H1 (cell line): ENCODE measurements around the gene ANKRD12. TPM values are rescaled to one million over a fixed set of nuclear protein-coding genes. Genes with fewer than 3 reads are reported as not detected.

Source experiments
- CTCF ChIA-PET: fragments of 300-600 bp; sonication (Branson Sonifier 250); formaldehyde crosslinking; loops from one replicate; lab custom pipeline; 2021; ENCODE audit not compliant: partially characterized antibody; lab: Charles Lee
- POLR2A ChIA-PET: fragments of 300-600 bp; sonication (Branson Sonifier 250); formaldehyde crosslinking; loops from one replicate; lab custom pipeline; 2021; ENCODE audit warnings: inconsistent platforms; ENCODE audit not compliant: partially characterized antibody; lab: Charles Lee
- DNase-seq, 2 experiments: peaks; one replicate each; pipeline versions ENCODE4 v3.0.0 to v3.0.0-alpha.2; 2010 to 2022; ENCODE audit warnings: low spot score in 2 of 2, low read depth in 1 of 2, mixed read lengths in 1 of 2
- FAIRE-seq: peaks from 2 replicates; lab custom pipeline; 2011; peaks lifted over from hg19 to GRCh38; lab: Jason Lieb, UNC
- H2AFZ ChIP-seq: 2 replicates; pipeline ENCODE4 v1.8.1; 2012; ENCODE audit warnings: low read length, inconsistent platforms
- H2AK5ac ChIP-seq: 2 replicates; pipeline ENCODE4 v1.6.1; 2013; ENCODE audit warnings: low read depth, low read length
- H2BK120ac ChIP-seq: replicated peaks from 2 replicates; pipeline ENCODE3; 2013; ENCODE audit warnings: low read depth, low read length, inconsistent platforms
- H2BK12ac ChIP-seq: 2 replicates; pipeline ENCODE4 v1.6.1; 2013; ENCODE audit warnings: low read depth, low read length
- H2BK15ac ChIP-seq: 2 replicates; pipeline ENCODE4 v1.6.1; 2013; ENCODE audit warnings: low read length
- H2BK20ac ChIP-seq: 2 replicates; pipeline ENCODE4 v1.6.1; 2013; ENCODE audit warnings: low read length
- H2BK5ac ChIP-seq: 2 replicates; pipeline ENCODE4 v1.6.1; 2013; ENCODE audit warnings: low read depth, low read length
- H3K14ac ChIP-seq: 2 replicates; pipeline ENCODE4 v1.6.1; 2013; ENCODE audit warnings: inconsistent platforms; ENCODE audit not compliant: insufficient read length
- H3K18ac ChIP-seq: 2 replicates; pipeline ENCODE4 v1.6.1; 2013; ENCODE audit warnings: low read length; ENCODE audit errors: extremely low read depth
- H3K23ac ChIP-seq: 2 replicates; pipeline ENCODE4 v1.6.1; 2013; ENCODE audit warnings: inconsistent platforms; ENCODE audit not compliant: insufficient read length
- H3K23me2 ChIP-seq: 2 replicates; pipeline ENCODE4 v1.6.1; 2013; ENCODE audit warnings: low read depth, low read length
- H3K27ac ChIP-seq: 2 replicates; pipeline ENCODE4 v1.6.1; 2011; ENCODE audit warnings: low read depth, low read length, inconsistent platforms
- H3K27me3 ChIP-seq, 4 experiments: replicated peaks in 1 of 4; 1 replicate in 1 of 4; 2 replicates in 3 of 4; pipeline versions ENCODE4 v1.6.1 to v1.8.1; 2011 to 2013; ENCODE audit warnings: low read length in 3 of 4, mild to moderate bottlenecking in 3 of 4, inconsistent platforms in 2 of 4, mixed read lengths in 2 of 4, moderate library complexity in 1 of 4; ENCODE audit not compliant: control insufficient read depth in 3 of 4, insufficient read depth in 3 of 4; ENCODE audit errors: extremely low read depth in 1 of 4
- H3K36me3 ChIP-seq, 4 experiments: 2 replicates each; pipeline versions ENCODE4 v1.6.1 to v1.8.1; 2011 to 2013; ENCODE audit warnings: mild to moderate bottlenecking in 4 of 4, low read length in 3 of 4, moderate library complexity in 2 of 4, control low read depth in 1 of 4, inconsistent platforms in 1 of 4; ENCODE audit not compliant: insufficient read depth in 4 of 4, control insufficient read depth in 2 of 4
- H3K4ac ChIP-seq: replicated peaks from 2 replicates; pipeline ENCODE3; 2013; ENCODE audit warnings: low read length, low read depth, mixed read lengths, inconsistent platforms; ENCODE audit not compliant: insufficient read length
- H3K4me1 ChIP-seq, 4 experiments: replicated peaks in 1 of 4; 1 replicate in 1 of 4; 2 replicates in 3 of 4; pipeline versions ENCODE4 v1.6.1 to v1.8.1; 2011 to 2013; ENCODE audit warnings: low read length in 3 of 4, inconsistent platforms in 2 of 4, mixed read lengths in 1 of 4; ENCODE audit not compliant: insufficient read depth in 4 of 4, control insufficient read depth in 3 of 4
- H3K4me2 ChIP-seq, 2 experiments: 2 replicates each; pipeline versions ENCODE4 v1.6.1 to v1.8.1; 2011 to 2013; ENCODE audit warnings: low read depth in 2 of 2, low read length in 2 of 2, control low read depth in 1 of 2, inconsistent platforms in 1 of 2, mild to moderate bottlenecking in 1 of 2; ENCODE audit not compliant: insufficient read depth in 1 of 2
- H3K4me3 ChIP-seq, 4 experiments: fragments of 200-600, 300-600 bp in 1 of 4; sonication (generic), shearing (Covaris generic), sonication (Bioruptor Twin) in 1 of 4; 2 replicates each; pipeline versions ENCODE4 v1.5.1 to v1.8.1; 2011 to 2016; ENCODE audit warnings: low read length in 4 of 4, low read depth in 3 of 4, control low read depth in 2 of 4, inconsistent platforms in 2 of 4, mild to moderate bottlenecking in 2 of 4, mixed read lengths in 1 of 4, moderate library complexity in 1 of 4; ENCODE audit not compliant: insufficient read depth in 2 of 4; ENCODE audit errors: extremely low read depth in 1 of 4
- H3K56ac ChIP-seq: replicated peaks from 2 replicates; pipeline ENCODE3; 2013; ENCODE audit warnings: low read depth, mild to moderate bottlenecking, mixed read lengths, low read length, inconsistent platforms; ENCODE audit not compliant: insufficient read length
- H3K79me1 ChIP-seq: 2 replicates; pipeline ENCODE4 v1.6.1; 2013; ENCODE audit warnings: low read depth, low read length, control low read depth
- H3K79me2 ChIP-seq, 2 experiments: 2 replicates each; pipeline versions ENCODE4 v1.6.1 to v1.8.1; 2012 to 2013; ENCODE audit warnings: low read length in 2 of 2, mild to moderate bottlenecking in 2 of 2, inconsistent platforms in 1 of 2; ENCODE audit not compliant: insufficient read depth in 2 of 2, control insufficient read depth in 1 of 2
- H3K9ac ChIP-seq, 4 experiments: replicated peaks in 1 of 4; 1 replicate in 1 of 4; 2 replicates in 3 of 4; pipeline versions ENCODE4 v1.6.1 to v1.8.1; 2011 to 2013; ENCODE audit warnings: low read depth in 3 of 4, low read length in 3 of 4, control low read depth in 2 of 4, mild to moderate bottlenecking in 2 of 4, moderate library complexity in 2 of 4, inconsistent platforms in 1 of 4; ENCODE audit errors: extremely low read depth in 1 of 4
- H3K9me3 ChIP-seq, 2 experiments: 2 replicates each; pipeline versions ENCODE4 v1.6.1 to v1.8.1; 2012 to 2013; ENCODE audit warnings: mild to moderate bottlenecking in 2 of 2, moderate library complexity in 2 of 2, control low read depth in 1 of 2, inconsistent platforms in 1 of 2, low read depth in 1 of 2, low read length in 1 of 2, mixed read lengths in 1 of 2; ENCODE audit not compliant: insufficient read depth in 2 of 2
- H4K20me1 ChIP-seq, 2 experiments: replicated peaks in 1 of 2; 2 replicates each; pipeline versions ENCODE3 to v1.8.1; 2011 to 2013; ENCODE audit warnings: inconsistent platforms in 2 of 2, low read length in 2 of 2, mild to moderate bottlenecking in 1 of 2; ENCODE audit not compliant: insufficient read depth in 2 of 2, control insufficient read depth in 1 of 2
- H4K5ac ChIP-seq: 2 replicates; pipeline ENCODE4 v1.6.1; 2013; ENCODE audit warnings: low read length, low read depth, mixed read lengths, inconsistent platforms; ENCODE audit not compliant: insufficient read length
- H4K8ac ChIP-seq: 2 replicates; pipeline ENCODE4 v1.8.0; 2013; ENCODE audit warnings: mild to moderate bottlenecking, moderate library complexity, low read length, inconsistent platforms; ENCODE audit not compliant: insufficient read depth; ENCODE audit errors: extremely low read depth
- H4K91ac ChIP-seq: replicated peaks from 2 replicates; pipeline ENCODE3; 2013; ENCODE audit warnings: low read length, mixed read lengths, inconsistent platforms; ENCODE audit not compliant: insufficient read length
- NANOG ChIP-seq: IDR thresholded peaks from 2 replicates; pipeline ENCODE4 v1.6.1; 2011; ENCODE audit warnings: low read length, low read depth, mild to moderate bottlenecking, inconsistent platforms; ENCODE audit not compliant: insufficient read depth, poor library complexity, severe bottlenecking
- RAD21 ChIP-seq, 2 experiments: IDR thresholded peaks in 1 of 2; conservative IDR thresholded peaks in 1 of 2; 2 replicates each; pipeline ENCODE4 v1.6.1; 2011; ENCODE audit warnings: low read depth in 2 of 2, low read length in 2 of 2, improper control_type of control experiment in 1 of 2, inconsistent platforms in 1 of 2, mild to moderate bottlenecking in 1 of 2, moderate library complexity in 1 of 2
- TEAD4 ChIP-seq: IDR thresholded peaks from 2 replicates; pipeline ENCODE4 v1.6.1; 2012; ENCODE audit warnings: low read depth, low read length, inconsistent platforms, mixed read lengths
- WGBS, 2 experiments: shearing (Covaris generic) in 1 of 2; methylation state at CpG; one replicate each; pipeline versions ENCODE4 v1.1.6 to v1.1.7; 2013 to 2015; ENCODE audit warnings: low lambda C conversion rate in 2 of 2, mixed read lengths in 2 of 2, inconsistent platforms in 1 of 2, low coverage in 1 of 2, missing lambda C conversion rate in 1 of 2; ENCODE audit not compliant: insufficient replicate concordance in 2 of 2, insufficient coverage in 1 of 2, insufficient read length in 1 of 2; ENCODE audit errors: extremely low coverage in 1 of 2, missing lambda C conversion rate in 1 of 2; 5-methylcytosine and 5-hydroxymethylcytosine counted together
- polyA plus RNA-seq, 7 experiments: library from polyadenylated mRNA; depleted of rRNA in 3 of 7; stranded (reverse) in 5 of 7; unstranded in 2 of 7; fragments of >200 nt in 5 of 7; fragments of 200-250 nt in 2 of 7; gene quantifications; 1 replicate in 5 of 7; 2 replicates in 1 of 7; 4 replicates in 1 of 7; pipeline versions ENCODE4 v1.2.1 to v1.2.3, GENCODE V29; 2011 to 2013; ENCODE audit warnings: missing spikeins in 2 of 7, mixed read lengths in 2 of 7
- total RNA-seq: library from RNA; stranded (reverse); fragmentation: NEBNext Ultra II Directional; extraction: Animal tissue kit (Norgen Biotek cat#: 25700); gene quantifications from 2 replicates; pipeline ENCODE4 v1.2.1, GENCODE V29; 2021
- TF ChIP-seq, protein P1 (sequence below), 3 experiments: IDR thresholded peaks; 1 replicate in 2 of 3; 2 replicates in 1 of 3; pipeline versions ENCODE4 v1.5.1 to v1.6.1; 2011; ENCODE audit warnings: low read length in 3 of 3, mild to moderate bottlenecking in 3 of 3, inconsistent platforms in 2 of 3, low read depth in 1 of 3, moderate library complexity in 1 of 3; ENCODE audit not compliant: insufficient read depth in 1 of 3; ENCODE audit errors: control extremely low read depth in 1 of 3

The ANKRD12 gene
- total and polyA plus RNA-seq, 2 of the 8 experiments (the other 6 are each of a cell fraction or from before 2014, with no cell fraction given): 2.6 to 37.9 TPM

DNA sequence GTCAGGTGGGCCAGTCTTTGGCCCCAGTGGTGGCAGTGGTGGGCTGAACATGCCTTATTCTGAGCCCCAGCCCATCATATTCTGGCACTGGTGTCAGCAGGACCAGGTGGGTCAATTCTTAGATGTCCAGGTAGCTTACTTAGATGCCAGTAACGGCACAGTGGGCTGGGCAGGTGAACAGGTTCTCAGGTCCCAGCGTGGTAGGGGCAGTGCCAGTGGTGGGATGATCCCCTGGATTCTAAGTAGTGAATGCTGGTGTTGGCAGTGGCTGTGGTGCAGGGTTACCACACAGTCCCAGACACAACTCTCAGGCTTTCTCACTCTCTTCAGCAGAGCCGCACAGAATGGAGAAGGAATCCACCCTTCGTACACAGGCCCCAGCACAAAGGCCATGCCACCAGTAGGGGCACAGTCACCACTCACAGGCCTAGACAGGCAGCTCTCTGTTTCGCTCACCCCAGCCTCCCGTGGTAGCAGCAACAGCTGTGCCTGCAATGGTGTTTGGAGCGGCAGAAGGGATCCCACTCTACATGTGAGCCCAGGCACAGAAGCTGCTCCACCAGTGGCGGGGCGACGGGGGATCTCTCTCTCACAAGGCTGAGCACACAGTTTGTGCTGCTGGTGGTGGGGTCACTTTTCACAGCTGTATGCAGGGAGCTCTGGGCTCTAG lies 97.3 kb downstream of the ANKRD12 start:
- peaks cover 0 to 5% (median 0%) of the 10 kb centered on the region in 4 experiments; a peak in 1 of 7 replicates for H3K4me1 ChIP-seq
- no peak overlapping the region for H4K8ac ChIP-seq
- 82% methylated on average over 10 of the region's 10 CpGs; no CpG with 5 or more reads in 1 of the 2 experiments for WGBS, 2 experiments
- H3K36me3 ChIP-seq: peaks cover 0 to 2% (median 0%) of the 10 kb centered on the region in 4 experiments; a peak in 4 of 8 replicates
- no peak overlapping the region for H3K23ac ChIP-seq
- H2BK20ac ChIP-seq: no peak overlapping the region
- no peaks in the 10 kb centered on the region; a peak in 1 of 7 replicates for H3K27me3 ChIP-seq
- DNase-seq: peak in 1 of 2 experiments; percentile 52
- no peak overlapping the region for H3K56ac ChIP-seq
- H3K4me3 ChIP-seq: no peak overlapping the region
- no peak overlapping the region for H2BK120ac ChIP-seq
- POLR2A ChIA-PET: interaction anchor here (0.6 kb wide), 1 partner anchor 13 kb away, joined by 3 read pairs; no protein-coding TSS in a partner anchor
- no peak overlapping the region for H4K5ac ChIP-seq
- H4K20me1 ChIP-seq: peaks cover 0 to 4% of the 10 kb centered on the region in 2 experiments
- 0 out of 2 replicates have a peak overlapping the region, but pooled peaks have one; percentile 16 for H2BK5ac ChIP-seq
- H3K23me2 ChIP-seq: no peaks in the 10 kb centered on the region
- H4K91ac ChIP-seq: no peak overlapping the region
- no peak overlapping the region for H3K4me2 ChIP-seq
- no peak overlapping the region for H3K14ac ChIP-seq
- CTCF ChIA-PET: interaction anchor here (0.8 to 1.5 kb wide), 10 partner anchors 8 to 170 kb away, joined by 3 to 4 read pairs (median 3); no protein-coding TSS in a partner anchor
- H3K79me1 ChIP-seq: 0 out of 2 replicates have a peak, but pooled peaks cover 2% of the 10 kb centered on the region
- H2AK5ac ChIP-seq: no peak overlapping the region
- H2BK15ac ChIP-seq: no peak overlapping the region
- H2BK12ac ChIP-seq: no peak overlapping the region
- TF ChIP-seq RAD21 (IDR thresholded peaks at IDR 0.05 in 1 of 2, conservative IDR thresholded peaks at IDR 0.05 in 1 of 2; ENCODE audit: low read depth in 2 of 2, low read length in 2 of 2) (peak; percentile 12 to 16; a peak in 1 of 4 replicates), NANOG (no peak), TEAD4 (no peak)
- TF ChIP-seq, protein P1, sequence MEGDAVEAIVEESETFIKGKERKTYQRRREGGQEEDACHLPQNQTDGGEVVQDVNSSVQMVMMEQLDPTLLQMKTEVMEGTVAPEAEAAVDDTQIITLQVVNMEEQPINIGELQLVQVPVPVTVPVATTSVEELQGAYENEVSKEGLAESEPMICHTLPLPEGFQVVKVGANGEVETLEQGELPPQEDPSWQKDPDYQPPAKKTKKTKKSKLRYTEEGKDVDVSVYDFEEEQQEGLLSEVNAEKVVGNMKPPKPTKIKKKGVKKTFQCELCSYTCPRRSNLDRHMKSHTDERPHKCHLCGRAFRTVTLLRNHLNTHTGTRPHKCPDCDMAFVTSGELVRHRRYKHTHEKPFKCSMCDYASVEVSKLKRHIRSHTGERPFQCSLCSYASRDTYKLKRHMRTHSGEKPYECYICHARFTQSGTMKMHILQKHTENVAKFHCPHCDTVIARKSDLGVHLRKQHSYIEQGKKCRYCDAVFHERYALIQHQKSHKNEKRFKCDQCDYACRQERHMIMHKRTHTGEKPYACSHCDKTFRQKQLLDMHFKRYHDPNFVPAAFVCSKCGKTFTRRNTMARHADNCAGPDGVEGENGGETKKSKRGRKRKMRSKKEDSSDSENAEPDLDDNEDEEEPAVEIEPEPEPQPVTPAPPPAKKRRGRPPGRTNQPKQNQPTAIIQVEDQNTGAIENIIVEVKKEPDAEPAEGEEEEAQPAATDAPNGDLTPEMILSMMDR (IDR thresholded peaks at IDR 0.05; ENCODE audit: control extremely low read depth in 1 of 3, insufficient read depth in 1 of 3, low read depth in 1 of 3, low read length in 3 of 3): peak; percentile 7 to 71 (median 60); a peak in 3 of 4 replicates
- TF ChIP-seq, all 59 proteins: peak for 2
- Histone ChIP-seq H3K4ac (no peak overlapping the region), H3K27ac (no peak overlapping the region), H3K79me2 (peaks cover 0 to 4% of the 10 kb centered on the region in 2 experiments; a peak in 1 of 4 replicates), H3K18ac (no peak overlapping the region; the same call in 1 of the 2 replicates), H2AFZ (no peak overlapping the region), H3K9ac (no peak overlapping the region), H3K9me3 (no peaks in the 10 kb centered on the region; a peak in 1 of 4 replicates)
- no peak for FAIRE-seq
